ENCODE data around the gene METRNL.

The METRNL gene

DNA sequence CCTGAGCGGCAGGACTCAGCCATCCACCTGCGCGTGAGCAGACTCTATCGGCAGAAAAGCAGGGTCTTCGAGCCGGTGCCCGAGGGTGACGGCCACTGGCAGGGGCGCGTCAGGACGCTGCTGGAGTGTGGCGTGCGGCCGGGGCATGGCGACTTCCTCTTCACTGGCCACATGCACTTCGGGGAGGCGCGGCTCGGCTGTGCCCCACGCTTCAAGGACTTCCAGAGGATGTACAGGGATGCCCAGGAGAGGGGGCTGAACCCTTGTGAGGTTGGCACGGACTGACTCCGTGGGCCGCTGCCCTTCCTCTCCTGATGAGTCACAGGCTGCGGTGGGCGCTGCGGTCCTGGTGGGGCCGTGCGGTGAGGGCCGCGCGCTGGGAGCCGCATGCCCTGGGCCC is 14.9 kb downstream of the METRNL start:
- Histone ChIP-seq H3K79me2 (ENCODE audit: insufficient read depth, low read depth) (no peaks in the 10 kb centered on the region), H3K4me3 (IDR thresholded peaks at IDR 0.05; ENCODE audit: insufficient read depth, low read depth, low read length) (no peak overlapping the region), H3K36me3 (ENCODE audit: insufficient read depth) (no peaks in the 10 kb centered on the region), H4K20me1 (ENCODE audit: insufficient read depth) (no peaks in the 10 kb centered on the region), H3K4me2 (no peak overlapping the region), H3K27ac (no peak overlapping the region), H3K9ac (no peak overlapping the region), H3K4me1 (ENCODE audit: low read depth, poor library complexity, severe bottlenecking) (no peaks in the 10 kb centered on the region), H2AFZ (ENCODE audit: low read depth) (no peak overlapping the region), H3K27me3 (ENCODE audit: insufficient read depth, low read depth) (peaks cover 62% of the 10 kb centered on the region)
- no peak for TF ChIP-seq CTCF (conservative IDR thresholded peaks at IDR 0.05; ENCODE audit: low read depth, low read length)

DNA sequence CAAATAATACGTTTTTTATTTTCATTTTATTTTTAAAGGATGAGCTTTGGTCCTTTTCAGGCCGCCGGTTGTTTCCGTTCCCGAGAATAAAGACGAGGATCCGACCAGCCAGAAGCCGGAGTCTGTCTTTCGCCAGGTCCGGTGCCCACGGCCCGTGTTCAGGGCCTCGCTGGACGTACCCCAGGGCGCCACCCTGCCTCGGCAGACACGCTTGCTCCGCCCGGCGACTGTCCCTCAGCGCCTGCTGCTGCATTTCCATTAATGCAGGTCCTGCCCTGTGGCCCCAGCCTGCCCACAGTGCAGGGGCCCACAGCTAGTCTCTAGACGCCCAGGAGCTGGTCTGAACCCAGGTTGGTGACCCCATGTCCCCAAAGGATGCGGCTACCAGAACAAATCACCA is 15.6 kb downstream of the METRNL start:
- Histone ChIP-seq H4K20me1 (ENCODE audit: insufficient read depth) (no peaks in the 10 kb centered on the region), H3K36me3 (ENCODE audit: insufficient read depth) (no peaks in the 10 kb centered on the region)

GRCh38 chr17:83096401-83097224 is 17.2 kb downstream of the METRNL start:
- H3K4me3 ChIP-seq (IDR thresholded peaks at IDR 0.05; ENCODE audit: insufficient read depth, low read depth, low read length) = no peak overlapping the region
- H3K9ac ChIP-seq = no peak overlapping the region
- H3K36me3 ChIP-seq (ENCODE audit: insufficient read depth) = no peaks in the 10 kb centered on the region
- H2AFZ ChIP-seq (ENCODE audit: low read depth) = no peak overlapping the region
- no peaks in the 10 kb centered on the region for H3K79me2 ChIP-seq (ENCODE audit: insufficient read depth, low read depth)
- H3K27ac ChIP-seq = no peak overlapping the region
- H3K4me1 ChIP-seq (ENCODE audit: low read depth, poor library complexity, severe bottlenecking) = no peaks in the 10 kb centered on the region
- TF ChIP-seq CTCF (conservative IDR thresholded peaks at IDR 0.05; ENCODE audit: low read depth, low read length) = no peak
- no peaks in the 10 kb centered on the region for H4K20me1 ChIP-seq (ENCODE audit: insufficient read depth)
- H3K27me3 ChIP-seq (ENCODE audit: insufficient read depth, low read depth) = peaks cover 79% of the 10 kb centered on the region
- no peak overlapping the region for H3K4me2 ChIP-seq

More for the DNA sequence above, 15.6 kb downstream of the METRNL start:
- H2AFZ ChIP-seq (ENCODE audit: low read depth) = no peak overlapping the region
- no peak overlapping the region for H3K4me2 ChIP-seq
- H3K9ac ChIP-seq = no peak overlapping the region
- H3K4me1 ChIP-seq (ENCODE audit: low read depth, poor library complexity, severe bottlenecking) = no peaks in the 10 kb centered on the region
- H3K79me2 ChIP-seq (ENCODE audit: insufficient read depth, low read depth) = no peaks in the 10 kb centered on the region
- peaks cover 70% of the 10 kb centered on the region for H3K27me3 ChIP-seq (ENCODE audit: insufficient read depth, low read depth)
- no peak overlapping the region for H3K4me3 ChIP-seq (IDR thresholded peaks at IDR 0.05; ENCODE audit: insufficient read depth, low read depth, low read length)
- TF ChIP-seq CTCF (conservative IDR thresholded peaks at IDR 0.05; ENCODE audit: low read depth, low read length) = no peak
- H3K27ac ChIP-seq = no peak overlapping the region

DNA sequence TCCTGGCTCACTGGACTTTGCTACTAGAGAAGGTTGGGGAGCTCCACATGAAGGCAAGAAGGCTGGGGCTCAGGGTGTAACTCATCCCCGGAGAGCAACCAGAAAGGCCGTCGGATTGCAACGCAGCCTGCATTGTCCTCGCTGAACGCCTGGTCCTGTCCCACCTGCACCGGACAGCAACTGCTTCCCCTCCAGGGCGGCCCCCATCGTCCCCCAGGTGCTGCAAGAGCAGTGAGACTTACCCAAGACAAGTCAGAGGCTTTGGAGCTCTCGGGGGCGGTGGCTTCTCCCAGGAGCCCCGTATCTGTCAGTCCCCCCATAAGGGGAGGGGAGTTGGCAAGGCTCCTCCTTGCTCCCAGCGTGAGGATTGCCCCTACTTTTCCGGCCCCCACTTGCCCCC is 18.4 kb downstream of the METRNL start:
- H2AFZ ChIP-seq (ENCODE audit: low read depth) = no peak overlapping the region
- H3K9ac ChIP-seq = no peak overlapping the region
- H3K27ac ChIP-seq = no peak overlapping the region
- H3K79me2 ChIP-seq (ENCODE audit: insufficient read depth, low read depth) = no peaks in the 10 kb centered on the region
- TF ChIP-seq CTCF (conservative IDR thresholded peaks at IDR 0.05; ENCODE audit: low read depth, low read length) = no peak
- no peaks in the 10 kb centered on the region for H4K20me1 ChIP-seq (ENCODE audit: insufficient read depth)
- no peak overlapping the region for H3K4me3 ChIP-seq (IDR thresholded peaks at IDR 0.05; ENCODE audit: insufficient read depth, low read depth, low read length)
- no peak overlapping the region for H3K4me2 ChIP-seq
- no peaks in the 10 kb centered on the region for H3K36me3 ChIP-seq (ENCODE audit: insufficient read depth)
- peaks cover 82% of the 10 kb centered on the region for H3K27me3 ChIP-seq (ENCODE audit: insufficient read depth, low read depth)
- H3K4me1 ChIP-seq (ENCODE audit: low read depth, poor library complexity, severe bottlenecking) = no peaks in the 10 kb centered on the region

Data from KMS-11 (cell line).